Kidney (tissue), 14 donors: ENCODE results near the gene CAMK1G. TPM values are rescaled to one million over a fixed set of nuclear protein-coding genes. Genes with fewer than 3 reads are reported as not detected.

Source experiments
- DNase-seq, 5 donors: peaks; one replicate each; pipeline ENCODE4 v3.0.0-alpha.2; 2013 to 2020
- FAIRE-seq: peaks from 2 replicates; lab custom pipeline; 2012; peaks lifted over from hg19 to GRCh38; lab: Jason Lieb, UNC
- H3K27ac ChIP-seq, 2 donors: one replicate each; pipeline ENCODE4 v1.7.0; 2013; ENCODE audit warnings: low read depth in 2 of 2, low read length in 2 of 2, inconsistent platforms in 1 of 2
- H3K27me3 ChIP-seq: one replicate; pipeline ENCODE4 v1.7.1; 2013; ENCODE audit warnings: low read length, inconsistent platforms; ENCODE audit not compliant: control insufficient read depth, insufficient read depth
- H3K36me3 ChIP-seq, 3 donors: one replicate each; pipeline versions ENCODE4 v1.7.0 to v1.7.1; 2013; ENCODE audit warnings: low read length in 3 of 3, control low read depth in 1 of 3, inconsistent platforms in 1 of 3; ENCODE audit not compliant: insufficient read depth in 3 of 3, control insufficient read depth in 2 of 3
- H3K4me1 ChIP-seq, 3 donors: one replicate each; pipeline versions ENCODE4 v1.7.0 to v1.7.1; 2013; ENCODE audit warnings: low read length in 3 of 3, inconsistent platforms in 1 of 3, low read depth in 1 of 3; ENCODE audit not compliant: control insufficient read depth in 2 of 3, insufficient read depth in 2 of 3
- H3K4me3 ChIP-seq, 3 donors: one replicate each; pipeline versions ENCODE4 v1.7.0 to v1.8.1; 2013; ENCODE audit warnings: low read length in 3 of 3, control low read depth in 1 of 3, inconsistent platforms in 1 of 3
- H3K9ac ChIP-seq, 3 donors: one replicate each; pipeline versions ENCODE4 v1.7.0 to v1.7.1; 2013; ENCODE audit warnings: low read length in 3 of 3, control low read depth in 1 of 3, inconsistent platforms in 1 of 3
- H3K9me3 ChIP-seq, 3 donors: one replicate each; pipeline versions ENCODE4 v1.7.0 to v1.7.1; 2013; ENCODE audit warnings: low read length in 3 of 3, control low read depth in 1 of 3, inconsistent platforms in 1 of 3; ENCODE audit not compliant: control insufficient read depth in 2 of 3, insufficient read depth in 1 of 3
- CTCF ChIP-seq: IDR thresholded peaks from 3 replicates; pipeline ENCODE4 v1.5.1; 2012; ENCODE audit warnings: mild to moderate bottlenecking, moderate library complexity, borderline replicate concordance; ENCODE audit not compliant: insufficient read depth; ENCODE audit errors: extremely low read depth
- intact Hi-C: fragments of 100-400 bp; cut with DNase I; formaldehyde crosslinking; loops from one replicate; pipeline ENCODE4 v1.11.1; 2022
- polyA plus RNA-seq: library from polyadenylated mRNA; stranded (reverse); fragments of 350-450 nt; fragmentation: Illumina TruSeq; extraction: RNeasy Lipid Tissue Mini Kit (QIAGEN cat#74804); gene quantifications from one replicate; pipeline ENCODE4 v1.2.3, GENCODE V29; 2014; ENCODE audit warnings: low read depth, low replicate concordance; ENCODE audit not compliant: insufficient read depth
- total RNA-seq: library from RNA; stranded (reverse); fragmentation: NEBNext Ultra II Directional; extraction: Animal tissue kit (Norgen Biotek cat#: 25700); gene quantifications from one replicate; pipeline ENCODE4 v1.2.1, GENCODE V29; 2021
- donor health status: control.
- donor health status: control.
- donor health status: control.
- donor health status: control.
- donor health status: control.
- donor health status: DM: yes; HTN: yes; CAD: no.
- donor health status: Normal renal cell carcinoma (clear cell type).

The CAMK1G gene
- total and polyA plus RNA-seq, 2 donors from 2014 or later = 1.4 to 5.5 TPM

DNA sequence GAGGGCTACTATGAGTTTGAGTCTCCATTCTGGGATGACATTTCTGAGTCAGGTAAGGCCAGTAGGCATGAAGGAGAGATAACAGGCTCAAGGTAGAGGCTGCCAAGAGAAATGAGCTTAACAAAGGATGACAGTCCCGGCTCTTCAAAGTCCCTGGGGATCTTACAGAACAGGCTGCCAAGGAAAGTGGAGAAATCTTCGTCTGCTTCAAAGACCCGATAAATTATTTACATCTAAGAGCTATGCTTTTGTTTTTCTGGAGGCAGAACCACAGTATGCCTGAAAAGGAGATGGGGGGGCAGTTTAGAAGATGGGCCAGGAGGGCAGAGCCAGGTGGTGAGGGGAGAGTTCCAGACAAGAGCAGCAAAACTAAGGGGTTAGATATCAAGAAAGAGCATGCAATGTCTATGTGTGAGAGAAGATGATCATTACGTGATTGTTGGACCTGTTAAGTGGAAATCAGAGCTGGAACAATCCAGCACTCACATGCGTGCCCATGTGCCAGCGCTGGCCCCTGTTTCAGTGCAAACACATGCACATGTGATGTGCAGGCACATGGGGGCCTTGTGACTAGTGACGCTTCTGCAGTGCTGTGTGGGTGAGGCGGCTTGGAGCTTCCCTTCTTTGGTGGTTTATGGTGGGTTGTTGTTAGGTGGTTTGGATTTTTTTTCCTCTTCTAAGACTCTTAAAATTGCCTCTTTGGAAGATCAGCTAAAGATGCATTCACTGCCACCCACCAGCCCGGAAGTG lies 25.7 kb downstream of the CAMK1G start:
- Histone ChIP-seq H3K27ac (no peak overlapping the region), H3K36me3 (no peaks in the 10 kb centered on the region), H3K9ac (no peak overlapping the region), H3K27me3 (no peaks in the 10 kb centered on the region), H3K9me3 (no peaks in the 10 kb centered on the region), H3K4me3 (no peak overlapping the region), H3K4me1 (no peaks in the 10 kb centered on the region)
- no peak for TF ChIP-seq CTCF
- FAIRE-seq = no peak
- intact Hi-C loops = no loop called here
- DNase-seq = no peak

GRCh38 chr1:209609791-209610630 lies 26.5 kb downstream of the CAMK1G start:
- intact Hi-C loops = no loop called here
- no peaks in the 10 kb centered on the region for H3K27me3 ChIP-seq

GRCh38 chr1:209610631-209610905 lies 27.1 kb downstream of the CAMK1G start:
- no peak for FAIRE-seq
- Histone ChIP-seq H3K4me1 (no peaks in the 10 kb centered on the region), H3K27ac (no peak overlapping the region), H3K4me3 (no peak overlapping the region), H3K9ac (no peak overlapping the region), H3K36me3 (no peaks in the 10 kb centered on the region), H3K9me3 (no peaks in the 10 kb centered on the region), H3K27me3 (no peaks in the 10 kb centered on the region)
- intact Hi-C loops = no loop called here
- DNase-seq = no peak
- no peak for TF ChIP-seq CTCF

More at GRCh38 chr1:209609791-209610630, 26.5 kb downstream of the CAMK1G start:
- H3K9ac ChIP-seq = no peak overlapping the region
- no peak for TF ChIP-seq CTCF
- no peak overlapping the region for H3K27ac ChIP-seq
- H3K36me3 ChIP-seq = no peaks in the 10 kb centered on the region
- H3K4me1 ChIP-seq = no peaks in the 10 kb centered on the region
- FAIRE-seq = no peak
- DNase-seq = no peak
- H3K4me3 ChIP-seq = no peak overlapping the region
- no peaks in the 10 kb centered on the region for H3K9me3 ChIP-seq
